ENCODE measurements around the gene KCNAB1. TPM values are rescaled to one million over a fixed set of nuclear protein-coding genes. Genes with fewer than 3 reads are reported as not detected.

KCNAB1 gene
- total and polyA plus RNA-seq, 10 of the 15 experiments (the other 5 are each of a cell fraction or from before 2014, with no cell fraction given) = 0.11 to 0.69 (median 0.43) TPM; not detected in 6

- no peak for DNase-seq (ENCODE audit: low read depth, low spot score)
- ChIA-PET RAD21 (ENCODE audit: unreplicated experiment) (no interaction called here), SMC1A (ENCODE audit: uncharacterized antibody, unreplicated experiment) (interaction anchor here (0.6 to 1.1 kb wide), 3 partner anchors 35 to 287 kb away, joined by 3 to 4 read pairs (median 3); no protein-coding TSS in a partner anchor), CTCF (interaction anchor here (0.7 to 1.2 kb wide), 3 partner anchors 68 to 227 kb away, joined by 3 to 5 read pairs (median 4); no protein-coding TSS in a partner anchor), POLR2A (interaction anchor here (0.6 kb wide), 1 partner anchor 819 kb away, joined by 3 read pairs; no protein-coding TSS in a partner anchor)
- Histone ChIP-seq H2AFZ (ENCODE audit: control insufficient read depth, low read depth, low read length) (no peak overlapping the region), H3K9ac (ENCODE audit: control insufficient read depth, insufficient read depth, low read length) (no peak overlapping the region), H3K4me3 (no peak overlapping the region), H3K27me3 (replicated peaks in 1 of 2; ENCODE audit: control insufficient read depth in 2 of 2, insufficient read depth in 2 of 2, low read length in 1 of 2) (peaks cover 0 to 2% of the 10 kb centered on the region in 2 experiments; a peak in 1 of 4 replicates), H3K9me3 (replicated peaks; ENCODE audit: control insufficient read depth, insufficient read depth, low read length) (no peaks in the 10 kb centered on the region), H3K4me1 (ENCODE audit: control insufficient read depth, insufficient read depth, low read length) (no peaks in the 10 kb centered on the region), H3K79me2 (ENCODE audit: control insufficient read depth, insufficient read depth, low read length) (no peaks in the 10 kb centered on the region), H3K36me3 (ENCODE audit: control insufficient read depth in 2 of 2, insufficient read depth in 2 of 2, low read length in 1 of 2) (no peaks in the 10 kb centered on the region), H3K4me2 (ENCODE audit: control insufficient read depth, insufficient read depth) (no peak overlapping the region), H3K27ac (ENCODE audit: control insufficient read depth, insufficient read depth) (no peak overlapping the region), H4K20me1 (ENCODE audit: control insufficient read depth, insufficient read depth) (no peaks in the 10 kb centered on the region)
- in situ Hi-C loops (cut with MboI) (no loop called here), intact Hi-C loops (cut with micrococcal nuclease; ENCODE audit: unreplicated experiment) (no loop called here)
- BruUV-seq (replicated peaks) = no TSS peak
- TF ChIP-seq NFIC (IDR thresholded peaks at IDR 0.05; ENCODE audit: low read depth, low read length) (no peak), HDGF (IDR thresholded peaks at IDR 0.05) (no peak), FOXM1 (IDR thresholded peaks at IDR 0.05; ENCODE audit: low read depth, low read length) (no peak), ZNF207 (IDR thresholded peaks at IDR 0.05; ENCODE audit: borderline replicate concordance) (no peak), MXI1 (IDR thresholded peaks at IDR 0.05; ENCODE audit: low read depth, low read length) (no peak), POLR2AphosphoS5 (IDR thresholded peaks at IDR 0.05; ENCODE audit: low read length) (no peak), STAT3 (IDR thresholded peaks at IDR 0.05; ENCODE audit: low read depth, low read length) (no peak), CREB1 (IDR thresholded peaks at IDR 0.05; ENCODE audit: low read depth) (no peak), USF1 (IDR thresholded peaks at IDR 0.05; ENCODE audit: borderline replicate concordance, extremely low read length, insufficient read depth, low read depth, low read length) (no peak), YY1 (IDR thresholded peaks at IDR 0.05; ENCODE audit: low read depth, low read length) (no peak), KLF5 (IDR thresholded peaks at IDR 0.05; ENCODE audit: partially characterized antibody) (no peak), TCF3 (IDR thresholded peaks at IDR 0.05; ENCODE audit: borderline replicate concordance, insufficient read depth, low read depth, low read length) (no peak), NBN (IDR thresholded peaks at IDR 0.05) (no peak), IRF4 (IDR thresholded peaks at IDR 0.05; ENCODE audit: low read depth, low read length) (no peak)
- TF ChIP-seq, protein P1, sequence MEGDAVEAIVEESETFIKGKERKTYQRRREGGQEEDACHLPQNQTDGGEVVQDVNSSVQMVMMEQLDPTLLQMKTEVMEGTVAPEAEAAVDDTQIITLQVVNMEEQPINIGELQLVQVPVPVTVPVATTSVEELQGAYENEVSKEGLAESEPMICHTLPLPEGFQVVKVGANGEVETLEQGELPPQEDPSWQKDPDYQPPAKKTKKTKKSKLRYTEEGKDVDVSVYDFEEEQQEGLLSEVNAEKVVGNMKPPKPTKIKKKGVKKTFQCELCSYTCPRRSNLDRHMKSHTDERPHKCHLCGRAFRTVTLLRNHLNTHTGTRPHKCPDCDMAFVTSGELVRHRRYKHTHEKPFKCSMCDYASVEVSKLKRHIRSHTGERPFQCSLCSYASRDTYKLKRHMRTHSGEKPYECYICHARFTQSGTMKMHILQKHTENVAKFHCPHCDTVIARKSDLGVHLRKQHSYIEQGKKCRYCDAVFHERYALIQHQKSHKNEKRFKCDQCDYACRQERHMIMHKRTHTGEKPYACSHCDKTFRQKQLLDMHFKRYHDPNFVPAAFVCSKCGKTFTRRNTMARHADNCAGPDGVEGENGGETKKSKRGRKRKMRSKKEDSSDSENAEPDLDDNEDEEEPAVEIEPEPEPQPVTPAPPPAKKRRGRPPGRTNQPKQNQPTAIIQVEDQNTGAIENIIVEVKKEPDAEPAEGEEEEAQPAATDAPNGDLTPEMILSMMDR (IDR thresholded peaks at IDR 0.05 in 2 of 3, conservative IDR thresholded peaks at IDR 0.05 in 1 of 3; ENCODE audit: control insufficient read depth in 2 of 3, extremely low read depth in 1 of 3, insufficient read depth in 1 of 3, low read depth in 3 of 3, low read length in 3 of 3) = no peak
- no peak for FAIRE-seq
- 66% methylated on average over 7 of the region's 7 CpGs for WGBS (ENCODE audit: insufficient coverage, insufficient replicate concordance, low lambda C conversion rate, missing lambda C conversion rate)
- ATAC-seq = no peak
Measured at GRCh38 chr3:156377266-156377665, 256.9 kb downstream of the KCNAB1 start.
